A549 (cell line): Measurements from ENCODE around the gene HEG1. TPM values are rescaled to one million over a fixed set of nuclear protein-coding genes. Genes with fewer than 3 reads are reported as not detected.

Experiments
- ATAC-seq, 2 experiments: fragments of 200-7000 bp in 1 of 2; fragments of >200 bp in 1 of 2; cut with Nextera tagmentation in 1 of 2; cut with Tn5 transposase in 1 of 2; 3 replicates each; pipeline versions ENCODE4 v1.8.0 to v1.9.1; 2018 to 2020; ENCODE audit warnings: mild to moderate bottlenecking in 1 of 2, moderate library complexity in 1 of 2
- CTCF ChIA-PET: fragments of 300-600 bp; sonication (Branson Sonifier 250); formaldehyde crosslinking; extraction: SDS; loops from one replicate; lab custom pipeline; 2021; ENCODE audit warnings: antibody characterized with exemption, inconsistent platforms; lab: Yijun Ruan, JAX
- POLR2A ChIA-PET: fragments of 350-600 bp; formaldehyde crosslinking; extraction: SDS; loops from one replicate; lab custom pipeline; 2021; ENCODE audit warnings: antibody characterized with exemption, inconsistent platforms; lab: Yijun Ruan, JAX
- DNase-seq, 2 experiments: peaks; one replicate each; pipeline versions ENCODE4 v3.0.0 to v3.0.0-alpha.2; 2011 to 2016; ENCODE audit warnings: low read depth in 1 of 2, low spot score in 1 of 2
- FAIRE-seq: peaks from 2 replicates; lab custom pipeline; 2011; peaks lifted over from hg19 to GRCh38; lab: Jason Lieb, UNC
- H3K27ac ChIP-seq, 2 experiments: fragments of >200 bp; sonication (Bioruptor Twin); formaldehyde crosslinking; 3 replicates each; pipeline ENCODE4 v1.5.1; 2016 to 2017
- H3K4me1 ChIP-seq: fragments of >200 bp; sonication (Bioruptor Twin); formaldehyde crosslinking; 3 replicates; pipeline ENCODE4 v1.6.1; 2016
- H3K4me2 ChIP-seq: fragments of >200 bp; sonication (Bioruptor Twin); formaldehyde crosslinking; 3 replicates; pipeline ENCODE4 v1.6.1; 2016
- H3K4me3 ChIP-seq: fragments of >200 bp; sonication (Bioruptor Twin); formaldehyde crosslinking; 3 replicates; pipeline ENCODE4 v1.5.1; 2016
- H3K9me3 ChIP-seq: fragments of >200 bp; sonication (Bioruptor Twin); formaldehyde crosslinking; 3 replicates; pipeline ENCODE4 v1.6.1; 2016
- CBX2 ChIP-seq: fragments of 200-600 bp; sonication (generic); IDR thresholded peaks from 2 replicates; pipeline ENCODE4 v1.6.1; 2016; ENCODE audit warnings: low read depth, mild to moderate bottlenecking, borderline replicate concordance
- CEBPB ChIP-seq, 2 experiments: fragments of >200 bp in 1 of 2; sonication (Bioruptor Twin) in 1 of 2; formaldehyde crosslinking in 1 of 2; IDR thresholded peaks; 2 replicates each; pipeline ENCODE4 v1.6.1; 2012 to 2016
- CHD2 ChIP-seq: fragments of 150-350 bp; IDR thresholded peaks from 2 replicates; pipeline ENCODE4 v1.6.1; 2014; ENCODE audit warnings: low read length; ENCODE audit not compliant: partially characterized antibody
- CHD4 ChIP-seq: fragments of 200-600 bp; sonication (generic); IDR thresholded peaks from 2 replicates; pipeline ENCODE4 v1.6.1; 2016; ENCODE audit warnings: antibody characterized with exemption, mild to moderate bottlenecking, borderline replicate concordance
- EP300 ChIP-seq, 2 experiments: fragments of >200 bp; sonication (Bioruptor Twin); formaldehyde crosslinking; IDR thresholded peaks; 2 replicates in 1 of 2; 3 replicates in 1 of 2; pipeline ENCODE4 v1.6.1; 2016 to 2017
- ESRRA ChIP-seq: fragments of 150-350 bp; IDR thresholded peaks from 2 replicates; pipeline ENCODE4 v1.6.1; 2014; ENCODE audit warnings: mild to moderate bottlenecking, low read length, borderline replicate concordance
- FOSB ChIP-seq: fragments of 250-450 bp; sonication (Bioruptor Pico); IDR thresholded peaks from 2 replicates; pipeline ENCODE4 v1.5.0; 2020; ENCODE audit warnings: mild to moderate bottlenecking, moderate library complexity
- FOSL2 ChIP-seq, 2 experiments: fragments of 450-650 bp in 1 of 2; fragments of >200 bp in 1 of 2; sonication (Bioruptor Twin) in 1 of 2; formaldehyde crosslinking; IDR thresholded peaks; 2 replicates each; pipeline versions ENCODE4 v1.5.0 to v1.6.1; 2016 to 2020; ENCODE audit warnings: mild to moderate bottlenecking in 1 of 2, moderate library complexity in 1 of 2
- GATA3 ChIP-seq: IDR thresholded peaks from 2 replicates; pipeline ENCODE4 v1.6.1; 2012; ENCODE audit warnings: borderline replicate concordance
- HEYL ChIP-seq: fragments of 250-450 bp; sonication (Bioruptor Pico); IDR thresholded peaks from 2 replicates; pipeline ENCODE4 v1.8.0; 2021; ENCODE audit warnings: mild to moderate bottlenecking, moderate library complexity
- HOXB5 ChIP-seq: fragments of 250-450 bp; sonication (Bioruptor Pico); IDR thresholded peaks from 2 replicates; pipeline ENCODE4 v1.5.0; 2020; ENCODE audit warnings: mild to moderate bottlenecking, moderate library complexity
- JUN ChIP-seq, 2 experiments: fragments of >200 bp; sonication (Bioruptor Twin); formaldehyde crosslinking; IDR thresholded peaks; 2 replicates in 1 of 2; 3 replicates in 1 of 2; pipeline ENCODE4 v1.6.1; 2016 to 2017
- JUNB ChIP-seq: fragments of >200 bp; sonication (Bioruptor Twin); formaldehyde crosslinking; IDR thresholded peaks from 2 replicates; pipeline ENCODE4 v1.6.1; 2016
- KDM5A ChIP-seq: fragments of 200-600 bp; sonication (generic); IDR thresholded peaks from 2 replicates; pipeline ENCODE4 v1.6.1; 2016; ENCODE audit warnings: antibody characterized with exemption, mild to moderate bottlenecking
- MAX ChIP-seq: IDR thresholded peaks from 2 replicates; pipeline ENCODE4 v1.6.1; 2012
- MAZ ChIP-seq: fragments of 150-350 bp; IDR thresholded peaks from 2 replicates; pipeline ENCODE4 v1.6.1; 2014; ENCODE audit warnings: antibody characterized with exemption, low read depth, low read length, borderline replicate concordance
- NFE2L2 ChIP-seq: fragments of 150-350 bp; conservative IDR thresholded peaks from 2 replicates; pipeline ENCODE4 v1.6.1; 2014; ENCODE audit warnings: low read length
- NR3C1 ChIP-seq: fragments of >200 bp; sonication (Bioruptor Twin); formaldehyde crosslinking; IDR thresholded peaks from 3 replicates; pipeline ENCODE4 v1.6.1; 2017
- PHF8 ChIP-seq: fragments of 200-600 bp; sonication (generic); IDR thresholded peaks from 2 replicates; pipeline ENCODE4 v1.6.1; 2016; ENCODE audit warnings: low read depth, mild to moderate bottlenecking, antibody characterized with exemption, moderate library complexity, borderline replicate concordance
- RCOR1 ChIP-seq: fragments of 150-350 bp; IDR thresholded peaks from 2 replicates; pipeline ENCODE4 v1.6.1; 2014; ENCODE audit warnings: antibody characterized with exemption, low read length, low read depth
- REST ChIP-seq: fragments of 200-600 bp; sonication (generic); IDR thresholded peaks from 2 replicates; pipeline ENCODE4 v1.6.1; 2016; ENCODE audit warnings: antibody characterized with exemption, mild to moderate bottlenecking, moderate library complexity
- SMC3 ChIP-seq: fragments of >200 bp; sonication (Bioruptor Twin); formaldehyde crosslinking; IDR thresholded peaks from 3 replicates; pipeline ENCODE4 v1.6.1; 2018; ENCODE audit warnings: inconsistent platforms
- SREBF2 ChIP-seq: fragments of 450-650 bp; IDR thresholded peaks from 2 replicates; pipeline ENCODE4 v1.6.1; 2014; ENCODE audit warnings: mild to moderate bottlenecking, moderate library complexity
- TP53 ChIP-seq: fragments of 250-450 bp; sonication (Bioruptor Pico); IDR thresholded peaks from 2 replicates; pipeline ENCODE4 v1.5.0; 2021; ENCODE audit warnings: mild to moderate bottlenecking, moderate library complexity
- USF2 ChIP-seq: fragments of 450-650 bp; IDR thresholded peaks from 2 replicates; pipeline ENCODE4 v1.6.1; 2014; ENCODE audit warnings: antibody characterized with exemption
- ZC3H11A ChIP-seq: fragments of 450-650 bp; IDR thresholded peaks from 2 replicates; pipeline ENCODE4 v1.6.1; 2014; ENCODE audit warnings: antibody characterized with exemption, mild to moderate bottlenecking
- ZNF302 ChIP-seq: fragments of 250-450 bp; sonication (Bioruptor Pico); IDR thresholded peaks from 2 replicates; pipeline ENCODE4 v1.9.0; 2021; ENCODE audit warnings: inconsistent platforms, mild to moderate bottlenecking, moderate library complexity
- ZSCAN20 ChIP-seq: fragments of 250-450 bp; sonication (Bioruptor Pico); IDR thresholded peaks from 2 replicates; pipeline ENCODE4 v1.8.0; 2022; ENCODE audit warnings: mild to moderate bottlenecking, moderate library complexity
- WGBS: methylation state at CpG from one replicate; pipeline ENCODE4 v1.1.6; 2017; ENCODE audit errors: missing lambda C conversion rate; 5-methylcytosine and 5-hydroxymethylcytosine counted together
- polyA plus RNA-seq, 4 experiments: library from polyadenylated mRNA; depleted of rRNA in 3 of 4; stranded (reverse); fragments of >200 nt; fragmentation: RNase III in 1 of 4; extraction: RNeasy Plus Mini Kit Qiagen cat#74134 plus additional on column Dnase treatment in 1 of 4; gene quantifications; 2 replicates in 3 of 4; 3 replicates in 1 of 4; pipeline ENCODE4 v1.2.3, GENCODE V29; 2011 to 2017
- TF ChIP-seq, protein P1 (sequence below): fragments of >200 bp; sonication (Bioruptor Twin); formaldehyde crosslinking; IDR thresholded peaks from 3 replicates; pipeline ENCODE4 v1.6.1; 2016
- TF ChIP-seq, protein P2 (sequence below): fragments of >200 bp; sonication (Bioruptor Twin); formaldehyde crosslinking; IDR thresholded peaks from 2 replicates; pipeline ENCODE4 v1.6.1; 2016
- TF ChIP-seq, protein P3 (sequence below): fragments of >200 bp; sonication (Bioruptor Twin); formaldehyde crosslinking; IDR thresholded peaks from 3 replicates; pipeline ENCODE4 v1.5.1; 2016

The HEG1 gene
- polyA plus RNA-seq, 2 of the 4 experiments (the other 2 are of a cell fraction): 5.4 to 5.6 TPM

GRCh38 chr3:125067225-125067624, 11.4 kb upstream of the HEG1 start (continued):
- TF ChIP-seq MAZ: no peak
- no peak for TF ChIP-seq TP53 (CRISPR knock-in tag)
- no peak for TF ChIP-seq FOSB
- no peak for TF ChIP-seq HEYL (CRISPR knock-in tag)
- TF ChIP-seq CEBPB (IDR thresholded peaks at IDR 0.05): no peak
- TF ChIP-seq CBX2: no peak
- no peak for TF ChIP-seq NR3C1

DNA sequence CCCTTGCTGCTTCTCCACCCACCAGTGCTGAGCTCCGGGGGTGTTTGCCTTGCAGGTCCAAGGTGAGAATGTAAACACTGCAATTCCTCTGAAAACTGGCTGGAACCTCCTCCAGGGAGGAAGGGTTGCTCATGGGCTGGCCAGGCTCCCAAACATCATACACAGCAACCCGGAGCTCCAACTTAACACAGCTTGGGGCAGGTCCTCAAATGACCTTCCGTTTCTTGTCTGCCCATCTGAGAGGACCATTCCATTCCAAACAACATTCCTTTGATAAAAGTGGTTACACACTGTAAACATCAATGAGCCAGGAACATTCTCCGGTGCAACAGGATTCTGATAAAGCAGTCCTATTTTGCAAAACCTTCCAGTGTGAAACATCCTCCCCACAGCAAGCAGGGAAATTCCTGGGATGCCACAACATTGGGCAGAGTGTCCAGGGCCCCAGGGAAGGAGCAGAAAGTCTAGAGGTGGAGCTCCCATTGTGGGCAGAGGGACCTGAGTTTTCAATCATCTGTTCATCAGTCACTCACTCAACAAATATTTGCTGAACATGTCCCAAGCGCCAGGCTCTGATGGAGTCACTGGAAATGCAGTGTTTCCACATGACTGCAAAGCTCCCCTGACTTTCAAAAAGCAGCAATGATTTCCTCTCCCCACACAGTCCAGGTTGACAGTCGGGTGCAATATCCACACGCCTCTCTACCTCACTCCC, 7.3 kb upstream of the HEG1 start:
- Histone ChIP-seq H3K4me1 (peaks cover 48% of the 10 kb centered on the region), H3K4me3 (no peak overlapping the region), H3K4me2 (peak overlapping the region; percentile 74), H3K9me3 (no peaks in the 10 kb centered on the region), H3K27ac (peak overlapping the region; percentile 82 to 87)
- ChIA-PET CTCF (interaction anchor here (0.9 to 1.3 kb wide), 4 partner anchors 10 to 68 kb away, joined by 3 read pairs; no protein-coding TSS in a partner anchor), POLR2A (interaction anchor here (0.7 to 1.5 kb wide), 9 partner anchors 9 to 312 kb away, joined by 3 to 8 read pairs (median 4); partner anchors contain the start of gene ZNF148)
- FAIRE-seq (no peak), ATAC-seq (peak; percentile 93 to 95), DNase-seq (peak; percentile 53 to 79)
- WGBS: 0% methylated on average over 7 of the region's 7 CpGs
- TF ChIP-seq PHF8: no peak
- TF ChIP-seq CEBPB (IDR thresholded peaks at IDR 0.05): peak; percentile 52 to 76
- TF ChIP-seq NFE2L2: no peak
- TF ChIP-seq USF2: no peak
- no peak for TF ChIP-seq ESRRA
- TF ChIP-seq CHD4: no peak
- TF ChIP-seq MAX: peak; percentile 53
- no peak for TF ChIP-seq FOSB
- TF ChIP-seq REST: no peak
- no peak for TF ChIP-seq KDM5A
- no peak for TF ChIP-seq ZNF302 (CRISPR knock-in tag)
- TF ChIP-seq JUNB: peak; percentile 82
- no peak for TF ChIP-seq FOSL2 (IDR thresholded peaks at IDR 0.05)
- TF ChIP-seq FOSL2 (CRISPR knock-in tag; IDR thresholded peaks at IDR 0.05): peak; percentile 56
- no peak for TF ChIP-seq RCOR1
- no peak for TF ChIP-seq ZSCAN20 (CRISPR knock-in tag)
- TF ChIP-seq, protein P1, sequence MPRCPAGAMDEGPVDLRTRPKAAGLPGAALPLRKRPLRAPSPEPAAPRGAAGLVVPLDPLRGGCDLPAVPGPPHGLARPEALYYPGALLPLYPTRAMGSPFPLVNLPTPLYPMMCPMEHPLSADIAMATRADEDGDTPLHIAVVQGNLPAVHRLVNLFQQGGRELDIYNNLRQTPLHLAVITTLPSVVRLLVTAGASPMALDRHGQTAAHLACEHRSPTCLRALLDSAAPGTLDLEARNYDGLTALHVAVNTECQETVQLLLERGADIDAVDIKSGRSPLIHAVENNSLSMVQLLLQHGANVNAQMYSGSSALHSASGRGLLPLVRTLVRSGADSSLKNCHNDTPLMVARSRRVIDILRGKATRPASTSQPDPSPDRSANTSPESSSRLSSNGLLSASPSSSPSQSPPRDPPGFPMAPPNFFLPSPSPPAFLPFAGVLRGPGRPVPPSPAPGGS: no peak
- TF ChIP-seq HOXB5 (CRISPR knock-in tag): no peak
- peak; percentile 64 to 84; a peak in 3 of 5 replicates for TF ChIP-seq EP300 (IDR thresholded peaks at IDR 0.05)
- TF ChIP-seq CHD2: no peak
- no peak for TF ChIP-seq ZC3H11A
- TF ChIP-seq CBX2: no peak
- TF ChIP-seq TP53 (CRISPR knock-in tag): no peak
- TF ChIP-seq, protein P2, sequence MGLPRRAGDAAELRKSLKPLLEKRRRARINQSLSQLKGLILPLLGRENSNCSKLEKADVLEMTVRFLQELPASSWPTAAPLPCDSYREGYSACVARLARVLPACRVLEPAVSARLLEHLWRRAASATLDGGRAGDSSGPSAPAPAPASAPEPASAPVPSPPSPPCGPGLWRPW: 0 out of 2 replicates have a peak, but pooled peaks have one; percentile 22
- peak; percentile 87; the same call in 1 of the 2 replicates for TF ChIP-seq GATA3
- TF ChIP-seq, protein P3, sequence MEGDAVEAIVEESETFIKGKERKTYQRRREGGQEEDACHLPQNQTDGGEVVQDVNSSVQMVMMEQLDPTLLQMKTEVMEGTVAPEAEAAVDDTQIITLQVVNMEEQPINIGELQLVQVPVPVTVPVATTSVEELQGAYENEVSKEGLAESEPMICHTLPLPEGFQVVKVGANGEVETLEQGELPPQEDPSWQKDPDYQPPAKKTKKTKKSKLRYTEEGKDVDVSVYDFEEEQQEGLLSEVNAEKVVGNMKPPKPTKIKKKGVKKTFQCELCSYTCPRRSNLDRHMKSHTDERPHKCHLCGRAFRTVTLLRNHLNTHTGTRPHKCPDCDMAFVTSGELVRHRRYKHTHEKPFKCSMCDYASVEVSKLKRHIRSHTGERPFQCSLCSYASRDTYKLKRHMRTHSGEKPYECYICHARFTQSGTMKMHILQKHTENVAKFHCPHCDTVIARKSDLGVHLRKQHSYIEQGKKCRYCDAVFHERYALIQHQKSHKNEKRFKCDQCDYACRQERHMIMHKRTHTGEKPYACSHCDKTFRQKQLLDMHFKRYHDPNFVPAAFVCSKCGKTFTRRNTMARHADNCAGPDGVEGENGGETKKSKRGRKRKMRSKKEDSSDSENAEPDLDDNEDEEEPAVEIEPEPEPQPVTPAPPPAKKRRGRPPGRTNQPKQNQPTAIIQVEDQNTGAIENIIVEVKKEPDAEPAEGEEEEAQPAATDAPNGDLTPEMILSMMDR: no peak
- TF ChIP-seq SMC3: peak; percentile 29; the same call in 2 of the 3 replicates
- TF ChIP-seq SREBF2: no peak
- TF ChIP-seq JUN (IDR thresholded peaks at IDR 0.05): peak; percentile 76 to 80
